GM08714 (cell line): Measurements from ENCODE around the gene LCA5L.
"Not testable (repeated sequence)": the region's sequence is repeated elsewhere in the genome, so short reads cannot be mapped to it uniquely, and the experiment has no call there.

Experiments
- H3K4me3 ChIP-seq: fragments of 200-500 bp; sonication (Bioruptor generic); 2 replicates; pipeline ENCODE4 v1.5.1; 2014; ENCODE audit warnings: mild to moderate bottlenecking, low read length, inconsistent platforms
- ZNF274 ChIP-seq: IDR thresholded peaks from 2 replicates; pipeline ENCODE4 v1.6.1; 2012; ENCODE audit warnings: mild to moderate bottlenecking, low read depth, low read length

LCA5L gene

DNA sequence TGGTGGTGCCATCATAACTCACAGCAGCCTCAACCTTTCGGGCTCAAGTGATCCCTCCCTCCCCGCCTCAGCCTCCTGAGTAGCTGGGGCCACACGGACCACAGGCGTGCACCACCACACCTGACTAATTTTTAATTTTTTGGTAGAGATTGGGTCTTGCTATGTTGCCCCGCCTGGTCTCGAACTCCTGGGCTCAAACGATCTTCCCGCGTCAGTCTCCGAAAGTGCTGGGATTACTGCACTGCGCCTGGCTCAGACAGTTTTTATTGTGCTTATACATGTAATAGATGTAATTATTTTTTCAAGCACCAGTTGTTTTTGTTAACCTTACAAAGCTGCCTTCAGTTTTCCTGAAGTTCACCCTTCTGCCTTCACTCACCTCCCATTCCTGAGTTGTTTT is 58.7 kb downstream of the LCA5L start:
- H3K4me3 ChIP-seq: no peak overlapping the region

DNA sequence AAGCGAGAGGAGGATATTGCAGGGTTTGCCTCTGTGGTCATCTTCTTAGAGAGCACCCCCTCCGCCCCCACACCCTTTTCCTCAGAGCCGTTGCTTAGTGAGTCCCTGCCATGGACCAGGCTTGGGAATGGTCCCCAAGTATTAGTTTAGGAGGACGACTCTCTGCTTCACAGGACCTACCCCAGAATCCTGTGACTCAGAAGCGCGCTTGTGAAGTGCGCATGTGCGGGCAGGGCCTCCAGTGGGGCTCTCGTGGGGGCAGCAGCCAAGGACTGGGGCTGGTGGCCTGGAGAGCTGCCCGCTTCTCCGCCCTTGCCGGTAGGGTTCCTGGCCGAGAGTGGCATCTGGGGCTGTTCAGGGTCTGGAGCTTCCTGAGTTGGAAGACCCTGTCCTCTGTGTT is 59.4 kb downstream of the LCA5L start:
- no peak for TF ChIP-seq ZNF274
- H3K4me3 ChIP-seq: no peak overlapping the region; the same call in 1 of the 2 replicates

More for the DNA sequence above, 58.7 kb downstream of the LCA5L start:
- no peak for TF ChIP-seq ZNF274

DNA sequence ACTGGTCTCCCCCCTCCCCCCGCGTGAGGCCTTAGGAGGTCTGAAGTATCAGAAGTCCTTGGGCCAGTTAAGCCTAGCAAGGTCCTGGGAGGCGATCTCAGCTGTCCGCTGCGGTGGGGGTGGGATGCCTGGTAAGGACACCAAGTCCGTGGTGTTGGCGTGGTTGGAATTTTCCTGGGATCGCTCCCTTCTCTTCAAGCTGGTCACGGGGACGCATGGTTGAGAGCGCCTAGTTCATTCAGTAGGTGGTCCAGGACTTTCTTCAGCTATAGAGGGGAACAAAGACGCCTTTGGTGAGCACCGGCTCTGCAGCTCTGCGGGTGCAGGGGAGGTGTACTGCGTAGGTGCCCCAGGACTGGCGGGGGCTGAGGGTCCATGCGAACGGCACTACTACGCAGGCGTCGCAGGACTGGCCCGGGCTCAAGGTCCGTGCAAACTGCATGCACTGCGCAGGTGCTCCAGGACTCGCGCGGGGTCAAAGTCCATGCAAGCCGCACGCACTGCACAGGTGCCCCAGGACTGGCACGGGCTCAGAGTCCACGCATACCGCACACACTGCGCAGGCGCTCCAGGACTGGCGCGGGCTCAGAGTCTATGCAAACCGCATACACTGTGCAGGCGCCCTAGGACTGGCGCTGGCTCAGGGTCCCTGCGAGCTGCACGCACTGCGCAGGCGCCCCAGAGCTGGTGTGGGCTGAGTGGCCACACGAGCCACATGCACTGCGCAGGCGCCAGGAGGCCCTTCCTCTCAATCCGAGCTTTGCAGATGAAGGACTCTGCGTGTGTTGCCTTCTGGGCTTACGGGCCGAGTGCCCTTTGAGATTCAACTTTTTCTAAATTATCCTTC is 60.1 kb downstream of the LCA5L start:
- no peak for TF ChIP-seq ZNF274
- no peak overlapping the region; the same call in 1 of the 2 replicates for H3K4me3 ChIP-seq

- H3K4me3 ChIP-seq: no peak overlapping the region
- TF ChIP-seq ZNF274: no peak
Observed at GRCh38 chr21:39384674-39385298, 60.8 kb downstream of the LCA5L start.

DNA sequence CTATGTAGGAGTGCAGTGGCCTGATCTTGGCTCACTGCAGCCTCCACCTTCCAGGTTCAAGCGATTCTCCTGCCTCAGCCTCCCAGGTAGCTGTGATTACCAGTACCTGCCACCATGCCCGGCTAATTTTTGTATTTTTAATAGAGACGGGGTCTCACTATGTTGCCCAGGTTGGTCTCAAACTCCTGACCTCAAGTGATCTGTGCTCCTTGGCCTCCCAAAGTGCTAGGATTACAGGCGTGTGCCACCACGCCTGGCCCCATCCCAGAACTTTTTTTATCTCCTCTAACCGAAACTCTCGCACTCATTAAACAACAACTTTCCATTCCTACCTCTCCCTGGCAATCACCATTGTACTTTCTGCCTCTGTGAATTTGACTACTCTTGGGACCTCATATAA is 63.5 kb downstream of the LCA5L start:
- not testable (repeated sequence) for H3K4me3 ChIP-seq

GRCh38 chr21:39381009-39381408 is 64.6 kb downstream of the LCA5L start:
- H3K4me3 ChIP-seq: peak overlapping the region; percentile 91
- TF ChIP-seq ZNF274: no peak

GRCh38 chr21:39379986-39380891 is 65.3 kb downstream of the LCA5L start:
- H3K4me3 ChIP-seq: peak overlapping the region; percentile 91
- no peak for TF ChIP-seq ZNF274

DNA sequence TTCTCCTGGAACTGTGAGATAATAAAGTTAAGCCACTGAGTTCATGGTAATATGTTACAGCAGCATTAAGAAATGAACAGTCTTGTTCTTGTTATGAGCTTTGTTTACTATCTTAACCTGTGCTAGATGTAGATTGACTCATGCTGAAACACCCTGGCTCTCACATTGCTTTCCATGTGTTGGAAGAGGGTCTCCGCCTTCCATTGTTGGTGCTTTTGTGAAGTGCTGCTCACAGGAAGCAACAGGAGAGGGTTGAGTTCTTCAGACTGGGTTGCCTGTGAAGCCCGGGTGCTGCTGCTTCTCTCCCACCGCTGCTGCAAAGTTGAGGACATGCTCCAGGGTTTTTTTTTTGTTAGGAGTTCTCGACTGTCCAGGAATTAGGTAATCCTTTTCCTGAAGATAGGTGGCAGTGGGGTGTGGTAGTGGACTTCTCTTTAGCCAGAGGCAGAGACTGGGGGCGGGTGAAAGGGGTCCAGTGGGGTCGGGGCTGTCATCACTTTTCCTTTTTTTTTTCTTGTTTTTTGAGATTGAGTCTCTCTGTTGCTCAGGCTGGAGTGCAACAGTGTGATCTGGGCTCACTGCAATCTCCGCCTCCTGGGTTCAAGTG is 68.0 kb downstream of the LCA5L start:
- no peak for TF ChIP-seq ZNF274

GRCh38 chr21:39375446-39375845 is 70.1 kb downstream of the LCA5L start:
- no peak for TF ChIP-seq ZNF274
- H3K4me3 ChIP-seq: no peak overlapping the region

More for the DNA sequence above, 68.0 kb downstream of the LCA5L start:
- H3K4me3 ChIP-seq: no peak overlapping the region

GRCh38 chr21:39374046-39374445 is 71.5 kb downstream of the LCA5L start:
- TF ChIP-seq ZNF274: no peak
- H3K4me3 ChIP-seq: no peak overlapping the region

DNA sequence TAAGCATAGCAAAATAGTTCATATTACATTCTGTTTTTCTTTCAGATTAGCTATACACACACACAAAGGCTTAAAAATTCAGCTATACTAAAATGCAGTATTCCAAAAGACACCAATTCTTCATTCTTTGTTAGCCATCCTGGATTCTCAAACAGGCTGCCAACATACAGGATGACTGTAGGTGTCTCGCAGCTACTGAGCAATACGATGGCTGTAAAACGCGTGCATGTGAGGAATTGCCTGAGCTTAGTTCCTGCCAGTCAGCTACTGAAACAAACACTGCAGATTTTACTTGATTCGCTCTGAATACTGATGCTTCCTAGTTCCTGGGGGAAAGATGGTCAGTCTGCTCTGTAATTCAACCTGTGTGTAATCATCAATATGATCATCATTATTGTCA is 71.9 kb downstream of the LCA5L start:
- no peak overlapping the region for H3K4me3 ChIP-seq
- no peak for TF ChIP-seq ZNF274

- H3K4me3 ChIP-seq: not testable (repeated sequence)
Observed at GRCh38 chr21:39369896-39370288, 75.7 kb downstream of the LCA5L start.

DNA sequence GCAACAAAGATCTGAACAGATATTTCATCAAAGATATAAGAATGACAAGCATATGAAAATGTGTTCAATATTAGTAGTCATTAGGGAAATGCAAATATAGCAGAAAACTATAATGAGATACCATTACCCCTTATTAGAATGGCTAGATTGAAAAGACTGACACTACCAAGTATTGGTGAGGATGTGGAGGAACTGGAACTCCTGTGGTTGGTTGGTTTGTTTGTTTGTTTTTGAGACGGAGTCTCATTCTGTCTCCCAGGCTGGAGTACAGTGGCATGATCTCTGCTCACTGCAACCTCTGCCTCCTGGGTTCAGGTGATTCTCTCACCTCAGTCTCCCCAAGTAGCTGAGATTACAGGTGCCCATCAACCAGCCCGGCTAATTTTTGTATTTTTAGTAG is 77.8 kb downstream of the LCA5L start:
- no peak for TF ChIP-seq ZNF274
- no peak overlapping the region for H3K4me3 ChIP-seq

DNA sequence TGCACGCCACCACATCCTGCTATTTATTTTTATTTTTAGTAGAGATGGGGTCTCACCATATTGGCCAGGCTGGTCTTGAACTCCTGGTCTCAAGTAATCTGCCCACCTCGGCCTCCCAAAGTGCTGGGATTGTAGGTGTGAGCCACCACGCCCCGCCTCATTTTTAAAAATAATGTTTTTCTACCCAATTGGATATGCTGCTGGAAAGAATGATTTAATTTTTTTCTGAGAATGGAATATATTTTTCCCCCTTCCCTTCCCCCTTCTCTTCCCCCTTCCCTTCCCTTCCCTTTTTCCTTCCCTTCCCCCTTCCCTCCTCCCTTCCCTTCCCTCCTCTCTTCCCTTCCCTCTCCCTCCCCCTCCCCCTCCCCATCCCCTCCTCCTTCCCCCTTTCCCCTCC is 79.0 kb downstream of the LCA5L start:
- TF ChIP-seq ZNF274: no peak
- no peak overlapping the region for H3K4me3 ChIP-seq

DNA sequence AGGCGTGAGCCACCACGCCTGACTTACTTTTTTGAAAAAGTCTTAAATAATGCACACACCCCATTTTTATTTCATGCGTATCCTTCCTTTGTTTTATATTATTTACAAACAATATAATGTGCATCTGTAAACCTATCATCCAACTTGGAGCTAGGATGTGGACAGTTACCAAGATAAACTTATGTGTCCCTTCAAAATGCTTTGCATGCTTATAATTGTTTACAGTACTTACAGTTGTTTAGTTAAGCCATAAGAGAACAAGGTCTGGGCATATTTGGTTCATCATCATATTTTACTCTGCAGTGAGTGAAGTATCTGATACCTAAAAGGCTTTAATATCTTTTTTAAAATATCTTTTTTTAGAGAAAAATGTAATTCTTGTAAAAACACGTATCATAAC is 80.6 kb downstream of the LCA5L start:
- no peak overlapping the region for H3K4me3 ChIP-seq
- TF ChIP-seq ZNF274: no peak
